ENCODE results near the gene GBA3. TPM values are rescaled to one million over a fixed set of nuclear protein-coding genes. Genes with fewer than 3 reads are reported as not detected.

The GBA3 gene
- total and polyA plus RNA-seq, 2 experiments from 2014 or later: not detected

DNA sequence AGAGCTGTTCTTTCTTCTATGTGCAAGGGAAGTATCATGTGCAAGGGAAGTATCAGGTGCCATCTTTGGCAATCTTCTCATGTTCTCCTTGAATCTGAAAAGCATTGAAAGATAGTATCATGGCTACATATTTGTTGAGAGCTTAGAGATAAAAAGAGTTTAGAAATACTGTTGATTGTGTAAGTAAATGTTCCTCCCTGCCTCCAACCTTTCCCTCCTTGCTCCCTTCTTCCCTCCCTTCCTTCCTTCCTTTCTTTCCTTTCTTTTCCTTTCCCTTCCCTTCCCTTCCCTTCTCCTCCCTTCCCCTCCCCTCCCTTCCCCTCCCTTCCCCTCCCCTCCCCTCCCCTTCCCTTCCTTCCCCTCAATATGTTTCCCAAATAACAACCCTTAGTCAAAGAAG lies 108.7 kb downstream of the GBA3 start:
- no peaks in the 10 kb centered on the region for H3K4me1 ChIP-seq (ENCODE audit: insufficient read depth)
- TF ChIP-seq, protein P1, sequence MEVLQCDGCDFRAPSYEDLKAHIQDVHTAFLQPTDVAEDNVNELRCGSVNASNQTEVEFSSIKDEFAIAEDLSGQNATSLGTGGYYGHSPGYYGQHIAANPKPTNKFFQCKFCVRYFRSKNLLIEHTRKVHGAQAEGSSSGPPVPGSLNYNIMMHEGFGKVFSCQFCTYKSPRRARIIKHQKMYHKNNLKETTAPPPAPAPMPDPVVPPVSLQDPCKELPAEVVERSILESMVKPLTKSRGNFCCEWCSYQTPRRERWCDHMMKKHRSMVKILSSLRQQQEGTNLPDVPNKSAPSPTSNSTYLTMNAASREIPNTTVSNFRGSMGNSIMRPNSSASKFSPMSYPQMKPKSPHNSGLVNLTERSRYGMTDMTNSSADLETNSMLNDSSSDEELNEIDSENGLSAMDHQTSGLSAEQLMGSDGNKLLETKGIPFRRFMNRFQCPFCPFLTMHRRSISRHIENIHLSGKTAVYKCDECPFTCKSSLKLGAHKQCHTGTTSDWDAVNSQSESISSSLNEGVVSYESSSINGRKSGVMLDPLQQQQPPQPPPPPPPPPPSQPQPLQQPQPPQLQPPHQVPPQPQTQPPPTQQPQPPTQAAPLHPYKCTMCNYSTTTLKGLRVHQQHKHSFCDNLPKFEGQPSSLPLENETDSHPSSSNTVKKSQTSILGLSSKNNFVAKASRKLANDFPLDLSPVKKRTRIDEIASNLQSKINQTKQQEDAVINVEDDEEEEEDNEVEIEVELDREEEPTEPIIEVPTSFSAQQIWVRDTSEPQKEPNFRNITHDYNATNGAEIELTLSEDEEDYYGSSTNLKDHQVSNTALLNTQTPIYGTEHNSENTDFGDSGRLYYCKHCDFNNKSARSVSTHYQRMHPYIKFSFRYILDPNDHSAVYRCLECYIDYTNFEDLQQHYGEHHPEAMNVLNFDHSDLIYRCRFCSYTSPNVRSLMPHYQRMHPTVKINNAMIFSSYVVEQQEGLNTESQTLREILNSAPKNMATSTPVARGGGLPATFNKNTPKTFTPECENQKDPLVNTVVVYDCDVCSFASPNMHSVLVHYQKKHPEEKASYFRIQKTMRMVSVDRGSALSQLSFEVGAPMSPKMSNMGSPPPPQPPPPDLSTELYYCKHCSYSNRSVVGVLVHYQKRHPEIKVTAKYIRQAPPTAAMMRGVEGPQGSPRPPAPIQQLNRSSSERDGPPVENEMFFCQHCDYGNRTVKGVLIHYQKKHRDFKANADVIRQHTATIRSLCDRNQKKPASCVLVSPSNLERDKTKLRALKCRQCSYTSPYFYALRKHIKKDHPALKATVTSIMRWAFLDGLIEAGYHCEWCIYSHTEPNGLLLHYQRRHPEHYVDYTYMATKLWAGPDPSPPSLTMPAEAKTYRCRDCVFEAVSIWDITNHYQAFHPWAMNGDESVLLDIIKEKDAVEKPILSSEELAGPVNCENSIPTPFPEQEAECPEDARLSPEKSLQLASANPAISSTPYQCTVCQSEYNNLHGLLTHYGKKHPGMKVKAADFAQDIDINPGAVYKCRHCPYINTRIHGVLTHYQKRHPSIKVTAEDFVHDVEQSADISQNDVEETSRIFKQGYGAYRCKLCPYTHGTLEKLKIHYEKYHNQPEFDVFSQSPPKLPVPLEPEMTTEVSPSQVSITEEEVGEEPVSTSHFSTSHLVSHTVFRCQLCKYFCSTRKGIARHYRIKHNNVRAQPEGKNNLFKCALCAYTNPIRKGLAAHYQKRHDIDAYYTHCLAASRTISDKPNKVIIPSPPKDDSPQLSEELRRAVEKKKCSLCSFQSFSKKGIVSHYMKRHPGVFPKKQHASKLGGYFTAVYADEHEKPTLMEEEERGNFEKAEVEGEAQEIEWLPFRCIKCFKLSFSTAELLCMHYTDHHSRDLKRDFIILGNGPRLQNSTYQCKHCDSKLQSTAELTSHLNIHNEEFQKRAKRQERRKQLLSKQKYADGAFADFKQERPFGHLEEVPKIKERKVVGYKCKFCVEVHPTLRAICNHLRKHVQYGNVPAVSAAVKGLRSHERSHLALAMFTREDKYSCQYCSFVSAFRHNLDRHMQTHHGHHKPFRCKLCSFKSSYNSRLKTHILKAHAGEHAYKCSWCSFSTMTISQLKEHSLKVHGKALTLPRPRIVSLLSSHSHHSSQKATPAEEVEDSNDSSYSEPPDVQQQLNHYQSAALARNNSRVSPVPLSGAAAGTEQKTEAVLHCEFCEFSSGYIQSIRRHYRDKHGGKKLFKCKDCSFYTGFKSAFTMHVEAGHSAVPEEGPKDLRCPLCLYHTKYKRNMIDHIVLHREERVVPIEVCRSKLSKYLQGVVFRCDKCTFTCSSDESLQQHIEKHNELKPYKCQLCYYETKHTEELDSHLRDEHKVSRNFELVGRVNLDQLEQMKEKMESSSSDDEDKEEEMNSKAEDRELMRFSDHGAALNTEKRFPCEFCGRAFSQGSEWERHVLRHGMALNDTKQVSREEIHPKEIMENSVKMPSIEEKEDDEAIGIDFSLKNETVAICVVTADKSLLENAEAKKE (CRISPR knock-in tag; IDR thresholded peaks at IDR 0.05): no peak
- no peak for TF ChIP-seq EZH2 (IDR thresholded peaks at IDR 0.05; ENCODE audit: low read depth, unreplicated experiment)
- no peak for TF ChIP-seq CREB1 (CRISPR knock-in tag; IDR thresholded peaks at IDR 0.05; ENCODE audit: low read depth)
- no peak for TF ChIP-seq STAT1 (IDR thresholded peaks at IDR 0.05; ENCODE audit: unreplicated experiment)
- TF ChIP-seq, protein P2, sequence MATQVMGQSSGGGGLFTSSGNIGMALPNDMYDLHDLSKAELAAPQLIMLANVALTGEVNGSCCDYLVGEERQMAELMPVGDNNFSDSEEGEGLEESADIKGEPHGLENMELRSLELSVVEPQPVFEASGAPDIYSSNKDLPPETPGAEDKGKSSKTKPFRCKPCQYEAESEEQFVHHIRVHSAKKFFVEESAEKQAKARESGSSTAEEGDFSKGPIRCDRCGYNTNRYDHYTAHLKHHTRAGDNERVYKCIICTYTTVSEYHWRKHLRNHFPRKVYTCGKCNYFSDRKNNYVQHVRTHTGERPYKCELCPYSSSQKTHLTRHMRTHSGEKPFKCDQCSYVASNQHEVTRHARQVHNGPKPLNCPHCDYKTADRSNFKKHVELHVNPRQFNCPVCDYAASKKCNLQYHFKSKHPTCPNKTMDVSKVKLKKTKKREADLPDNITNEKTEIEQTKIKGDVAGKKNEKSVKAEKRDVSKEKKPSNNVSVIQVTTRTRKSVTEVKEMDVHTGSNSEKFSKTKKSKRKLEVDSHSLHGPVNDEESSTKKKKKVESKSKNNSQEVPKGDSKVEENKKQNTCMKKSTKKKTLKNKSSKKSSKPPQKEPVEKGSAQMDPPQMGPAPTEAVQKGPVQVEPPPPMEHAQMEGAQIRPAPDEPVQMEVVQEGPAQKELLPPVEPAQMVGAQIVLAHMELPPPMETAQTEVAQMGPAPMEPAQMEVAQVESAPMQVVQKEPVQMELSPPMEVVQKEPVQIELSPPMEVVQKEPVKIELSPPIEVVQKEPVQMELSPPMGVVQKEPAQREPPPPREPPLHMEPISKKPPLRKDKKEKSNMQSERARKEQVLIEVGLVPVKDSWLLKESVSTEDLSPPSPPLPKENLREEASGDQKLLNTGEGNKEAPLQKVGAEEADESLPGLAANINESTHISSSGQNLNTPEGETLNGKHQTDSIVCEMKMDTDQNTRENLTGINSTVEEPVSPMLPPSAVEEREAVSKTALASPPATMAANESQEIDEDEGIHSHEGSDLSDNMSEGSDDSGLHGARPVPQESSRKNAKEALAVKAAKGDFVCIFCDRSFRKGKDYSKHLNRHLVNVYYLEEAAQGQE (IDR thresholded peaks at IDR 0.05; ENCODE audit: unreplicated experiment): no peak
- no peak for TF ChIP-seq POLR2AphosphoS5 (IDR thresholded peaks at IDR 0.05; ENCODE audit: low read depth)
- TF ChIP-seq ZNF114 (CRISPR knock-in tag; IDR thresholded peaks at IDR 0.05): no peak
- no peak for TF ChIP-seq EZH2phosphoT487 (IDR thresholded peaks at IDR 0.05; ENCODE audit: unreplicated experiment)
- TF ChIP-seq, protein P3, sequence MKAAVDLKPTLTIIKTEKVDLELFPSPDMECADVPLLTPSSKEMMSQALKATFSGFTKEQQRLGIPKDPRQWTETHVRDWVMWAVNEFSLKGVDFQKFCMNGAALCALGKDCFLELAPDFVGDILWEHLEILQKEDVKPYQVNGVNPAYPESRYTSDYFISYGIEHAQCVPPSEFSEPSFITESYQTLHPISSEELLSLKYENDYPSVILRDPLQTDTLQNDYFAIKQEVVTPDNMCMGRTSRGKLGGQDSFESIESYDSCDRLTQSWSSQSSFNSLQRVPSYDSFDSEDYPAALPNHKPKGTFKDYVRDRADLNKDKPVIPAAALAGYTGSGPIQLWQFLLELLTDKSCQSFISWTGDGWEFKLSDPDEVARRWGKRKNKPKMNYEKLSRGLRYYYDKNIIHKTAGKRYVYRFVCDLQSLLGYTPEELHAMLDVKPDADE (IDR thresholded peaks at IDR 0.05): no peak
- no peak for TF ChIP-seq JUNB (IDR thresholded peaks at IDR 0.05; ENCODE audit: unreplicated experiment)
- no peak for TF ChIP-seq NANOG (IDR thresholded peaks at IDR 0.05; ENCODE audit: borderline replicate concordance)
- no peak for TF ChIP-seq ZNF331 (CRISPR knock-in tag; IDR thresholded peaks at IDR 0.05; ENCODE audit: low read depth)
- TF ChIP-seq, protein P4, sequence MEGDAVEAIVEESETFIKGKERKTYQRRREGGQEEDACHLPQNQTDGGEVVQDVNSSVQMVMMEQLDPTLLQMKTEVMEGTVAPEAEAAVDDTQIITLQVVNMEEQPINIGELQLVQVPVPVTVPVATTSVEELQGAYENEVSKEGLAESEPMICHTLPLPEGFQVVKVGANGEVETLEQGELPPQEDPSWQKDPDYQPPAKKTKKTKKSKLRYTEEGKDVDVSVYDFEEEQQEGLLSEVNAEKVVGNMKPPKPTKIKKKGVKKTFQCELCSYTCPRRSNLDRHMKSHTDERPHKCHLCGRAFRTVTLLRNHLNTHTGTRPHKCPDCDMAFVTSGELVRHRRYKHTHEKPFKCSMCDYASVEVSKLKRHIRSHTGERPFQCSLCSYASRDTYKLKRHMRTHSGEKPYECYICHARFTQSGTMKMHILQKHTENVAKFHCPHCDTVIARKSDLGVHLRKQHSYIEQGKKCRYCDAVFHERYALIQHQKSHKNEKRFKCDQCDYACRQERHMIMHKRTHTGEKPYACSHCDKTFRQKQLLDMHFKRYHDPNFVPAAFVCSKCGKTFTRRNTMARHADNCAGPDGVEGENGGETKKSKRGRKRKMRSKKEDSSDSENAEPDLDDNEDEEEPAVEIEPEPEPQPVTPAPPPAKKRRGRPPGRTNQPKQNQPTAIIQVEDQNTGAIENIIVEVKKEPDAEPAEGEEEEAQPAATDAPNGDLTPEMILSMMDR (conservative IDR thresholded peaks at IDR 0.05; ENCODE audit: low read depth in 2 of 2): no peak
- no peaks in the 10 kb centered on the region for H3K27me3 ChIP-seq (ENCODE audit: insufficient read depth)
- no peaks in the 10 kb centered on the region for H3K36me3 Mint-ChIP-seq (ENCODE audit: low read depth)
- H3K79me2 ChIP-seq (replicated peaks; ENCODE audit: insufficient read depth): no peaks in the 10 kb centered on the region
- H3K4me3 ChIP-seq: no peak overlapping the region
- no peaks in the 10 kb centered on the region for H3K4me1 Mint-ChIP-seq
- peaks cover under 1% of the 10 kb centered on the region; the same call in 1 of the 2 replicates for H3K9me2 ChIP-seq (ENCODE audit: insufficient read depth)
- no peak overlapping the region for H3K27ac Mint-ChIP-seq
- no peaks in the 10 kb centered on the region; the same call in 1 of the 2 replicates for H4K20me1 ChIP-seq (replicated peaks; ENCODE audit: insufficient read depth)
- no peak overlapping the region for H3K27ac ChIP-seq (ENCODE audit: low read depth)
- no peaks in the 10 kb centered on the region for H3K9me3 Mint-ChIP-seq
- no peak for ATAC-seq
- DNase-seq (ENCODE audit: low spot score): no peak
- no peak overlapping the region for H3K4me2 ChIP-seq
- no peaks in the 10 kb centered on the region for H3F3A ChIP-seq (replicated peaks; ENCODE audit: low read depth)
- no peaks in the 10 kb centered on the region for H3K27me3 Mint-ChIP-seq (ENCODE audit: insufficient read depth, low read depth, poor library complexity)
- no peak overlapping the region for H3K4me3 Mint-ChIP-seq
- no peak overlapping the region for H2AFZ ChIP-seq
- H3K36me3 ChIP-seq (ENCODE audit: insufficient read depth): no peaks in the 10 kb centered on the region
